ENCODE data around the gene DENND1B. TPM values are rescaled to one million over a fixed set of nuclear protein-coding genes. Genes with fewer than 3 reads are reported as not detected.

Gene DENND1B
- total RNA-seq, 1 experiment from 2014 or later, result 1.9 TPM

DNA sequence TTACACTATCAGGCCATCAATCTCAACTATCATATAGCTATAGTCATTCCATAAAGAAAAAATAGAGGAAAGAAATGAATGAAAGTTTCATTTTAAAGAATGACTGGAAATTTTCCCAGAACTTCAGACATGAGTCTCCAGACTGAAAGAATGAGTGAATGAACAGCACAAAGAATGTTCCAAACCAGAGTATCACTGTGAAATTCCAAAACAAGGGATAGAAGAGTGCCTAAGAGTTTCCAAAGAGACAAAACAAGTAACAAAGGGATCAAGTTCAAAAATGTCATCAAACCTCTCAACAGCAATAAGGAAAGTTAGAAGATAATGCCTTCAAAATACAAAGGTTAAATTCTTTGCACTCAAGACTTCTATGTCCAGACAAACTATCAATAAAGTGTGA is 114.9 kb downstream of the DENND1B start:
- intact Hi-C loops (cut with micrococcal nuclease; ENCODE audit: unreplicated experiment), result no loop called here

DNA sequence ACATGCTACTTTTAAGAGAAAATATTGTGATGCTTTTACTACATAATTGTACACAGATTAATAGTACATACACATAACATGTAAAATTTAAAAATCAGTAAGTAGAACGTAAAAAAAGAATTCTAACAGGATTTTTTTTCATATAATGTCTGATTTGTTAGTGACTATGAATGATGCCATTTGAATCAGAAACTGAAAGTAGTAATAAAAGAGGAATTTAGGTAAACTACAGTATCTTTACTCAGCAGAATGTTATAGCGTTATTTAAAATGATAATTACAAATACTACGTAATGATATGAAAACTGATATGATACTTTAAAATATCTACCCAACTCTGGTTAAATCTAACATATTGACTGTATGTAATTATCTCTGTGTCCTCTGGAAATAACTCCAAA is 116.1 kb downstream of the DENND1B start:
- no peak overlapping the region for H3K27ac ChIP-seq (ENCODE audit: low read depth, low read length, poor library complexity, severe bottlenecking)
- H3K36me3 ChIP-seq (ENCODE audit: insufficient read depth, low read length, poor library complexity, severe bottlenecking), result no peaks in the 10 kb centered on the region
- H3K9me3 ChIP-seq (ENCODE audit: low read depth, low read length, poor library complexity, severe bottlenecking), result no peaks in the 10 kb centered on the region
- CTCF ChIA-PET, result no interaction called here
- H3K4me1 ChIP-seq (ENCODE audit: insufficient read depth, low read length, poor library complexity, severe bottlenecking), result no peaks in the 10 kb centered on the region
- intact Hi-C loops (cut with micrococcal nuclease; ENCODE audit: unreplicated experiment), result no loop called here
- H3K4me3 ChIP-seq (ENCODE audit: low read depth, low read length, poor library complexity, severe bottlenecking), result no peak overlapping the region
- no peak for TF ChIP-seq EZH2 (IDR thresholded peaks at IDR 0.05; ENCODE audit: borderline replicate concordance, low read depth, low read length, poor library complexity, severe bottlenecking)
- TF ChIP-seq, protein P1, sequence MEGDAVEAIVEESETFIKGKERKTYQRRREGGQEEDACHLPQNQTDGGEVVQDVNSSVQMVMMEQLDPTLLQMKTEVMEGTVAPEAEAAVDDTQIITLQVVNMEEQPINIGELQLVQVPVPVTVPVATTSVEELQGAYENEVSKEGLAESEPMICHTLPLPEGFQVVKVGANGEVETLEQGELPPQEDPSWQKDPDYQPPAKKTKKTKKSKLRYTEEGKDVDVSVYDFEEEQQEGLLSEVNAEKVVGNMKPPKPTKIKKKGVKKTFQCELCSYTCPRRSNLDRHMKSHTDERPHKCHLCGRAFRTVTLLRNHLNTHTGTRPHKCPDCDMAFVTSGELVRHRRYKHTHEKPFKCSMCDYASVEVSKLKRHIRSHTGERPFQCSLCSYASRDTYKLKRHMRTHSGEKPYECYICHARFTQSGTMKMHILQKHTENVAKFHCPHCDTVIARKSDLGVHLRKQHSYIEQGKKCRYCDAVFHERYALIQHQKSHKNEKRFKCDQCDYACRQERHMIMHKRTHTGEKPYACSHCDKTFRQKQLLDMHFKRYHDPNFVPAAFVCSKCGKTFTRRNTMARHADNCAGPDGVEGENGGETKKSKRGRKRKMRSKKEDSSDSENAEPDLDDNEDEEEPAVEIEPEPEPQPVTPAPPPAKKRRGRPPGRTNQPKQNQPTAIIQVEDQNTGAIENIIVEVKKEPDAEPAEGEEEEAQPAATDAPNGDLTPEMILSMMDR (conservative IDR thresholded peaks at IDR 0.05; ENCODE audit: low read depth, low read length), result no peak
- POLR2A ChIA-PET (ENCODE audit: low non-redundant PET), result no interaction called here
- no peak for DNase-seq (ENCODE audit: low spot score)
- BruUV-seq (replicated peaks), result no TSS peak
- H3K27me3 ChIP-seq (replicated peaks; ENCODE audit: insufficient read depth, low read depth, low read length, poor library complexity), result no peaks in the 10 kb centered on the region

More for the DNA sequence above, 114.9 kb downstream of the DENND1B start:
- Histone ChIP-seq H3K4me1 (ENCODE audit: insufficient read depth, low read length, poor library complexity, severe bottlenecking) (no peaks in the 10 kb centered on the region), H3K9me3 (ENCODE audit: low read depth, low read length, poor library complexity, severe bottlenecking) (no peaks in the 10 kb centered on the region), H3K27me3 (replicated peaks; ENCODE audit: insufficient read depth, low read depth, low read length, poor library complexity) (no peaks in the 10 kb centered on the region), H3K27ac (ENCODE audit: low read depth, low read length, poor library complexity, severe bottlenecking) (no peak overlapping the region), H3K36me3 (ENCODE audit: insufficient read depth, low read length, poor library complexity, severe bottlenecking) (no peaks in the 10 kb centered on the region), H3K4me3 (ENCODE audit: low read depth, low read length, poor library complexity, severe bottlenecking) (no peak overlapping the region)
- no TSS peak for BruUV-seq (replicated peaks)
- ChIA-PET CTCF (no interaction called here), POLR2A (ENCODE audit: low non-redundant PET) (no interaction called here)
- TF ChIP-seq, protein P1 (conservative IDR thresholded peaks at IDR 0.05; ENCODE audit: low read depth, low read length), result no peak
- TF ChIP-seq EZH2 (IDR thresholded peaks at IDR 0.05; ENCODE audit: borderline replicate concordance, low read depth, low read length, poor library complexity, severe bottlenecking), result no peak
- no peak for DNase-seq (ENCODE audit: low spot score)

GRCh38 chr1:197649188-197649587 is 126.1 kb downstream of the DENND1B start:
- Histone ChIP-seq H3K4me3 (ENCODE audit: low read depth, low read length, poor library complexity, severe bottlenecking) (no peak overlapping the region), H3K36me3 (ENCODE audit: insufficient read depth, low read length, poor library complexity, severe bottlenecking) (no peaks in the 10 kb centered on the region), H3K27me3 (replicated peaks; ENCODE audit: insufficient read depth, low read depth, low read length, poor library complexity) (no peaks in the 10 kb centered on the region), H3K27ac (ENCODE audit: low read depth, low read length, poor library complexity, severe bottlenecking) (no peak overlapping the region), H3K4me1 (ENCODE audit: insufficient read depth, low read length, poor library complexity, severe bottlenecking) (no peaks in the 10 kb centered on the region), H3K9me3 (ENCODE audit: low read depth, low read length, poor library complexity, severe bottlenecking) (no peaks in the 10 kb centered on the region)
- intact Hi-C loops (cut with micrococcal nuclease; ENCODE audit: unreplicated experiment), result no loop called here
- TF ChIP-seq, protein P1 (conservative IDR thresholded peaks at IDR 0.05; ENCODE audit: low read depth, low read length), result no peak
- TF ChIP-seq EZH2 (IDR thresholded peaks at IDR 0.05; ENCODE audit: borderline replicate concordance, low read depth, low read length, poor library complexity, severe bottlenecking), result no peak
- ChIA-PET POLR2A (ENCODE audit: low non-redundant PET) (no interaction called here), CTCF (no interaction called here)
- no peak for DNase-seq (ENCODE audit: low spot score)
- no TSS peak for BruUV-seq (replicated peaks)
